A549 (cell line): Measurements from ENCODE around the gene EIF5AL1.
"Not testable (repeated sequence)": the region's sequence is repeated elsewhere in the genome, so short reads cannot be mapped to it uniquely, and the experiment has no call there.

Experiments used
- CTCF ChIP-seq: fragments of >200 bp; sonication (Bioruptor Twin); formaldehyde crosslinking; IDR thresholded peaks from 3 replicates; pipeline ENCODE4 v1.5.1; 2016
- ELK1 ChIP-seq: fragments of 150-350 bp; IDR thresholded peaks from 2 replicates; pipeline ENCODE4 v1.6.1; 2014; ENCODE audit warnings: low read depth, mild to moderate bottlenecking, low read length
- ESRRA ChIP-seq: fragments of 150-350 bp; IDR thresholded peaks from 2 replicates; pipeline ENCODE4 v1.6.1; 2014; ENCODE audit warnings: mild to moderate bottlenecking, low read length, borderline replicate concordance
- MAFK ChIP-seq: fragments of 450-650 bp; IDR thresholded peaks from 2 replicates; pipeline ENCODE4 v1.6.1; 2014; ENCODE audit not compliant: partially characterized antibody
- POLR2A ChIP-seq: IDR thresholded peaks from 2 replicates; pipeline ENCODE4 v1.6.1; 2012; ENCODE audit warnings: mild to moderate bottlenecking, low read length
- POLR2AphosphoS2 ChIP-seq: conservative IDR thresholded peaks from 2 replicates; pipeline ENCODE4 v1.6.1; 2012; ENCODE audit warnings: low read length, improper control_type of control experiment, inconsistent platforms
- REST ChIP-seq: fragments of 200-600 bp; sonication (generic); IDR thresholded peaks from 2 replicates; pipeline ENCODE4 v1.6.1; 2016; ENCODE audit warnings: antibody characterized with exemption, mild to moderate bottlenecking, moderate library complexity
- SREBF2 ChIP-seq: fragments of 450-650 bp; IDR thresholded peaks from 2 replicates; pipeline ENCODE4 v1.6.1; 2014; ENCODE audit warnings: mild to moderate bottlenecking, moderate library complexity

GRCh38 chr10:79521751-79522150 lies 9.4 kb downstream of the EIF5AL1 start:
- TF ChIP-seq POLR2A, POLR2AphosphoS2, CTCF, SREBF2, ESRRA, REST, MAFK, ELK1: not testable (repeated sequence)
